Measurements from ENCODE around the gene SMIM38. TPM values are rescaled to one million over a fixed set of nuclear protein-coding genes. Genes with fewer than 3 reads are reported as not detected.

SMIM38 gene
- polyA plus RNA-seq, 4 donors: 0.32 to 1.9 (median 0.67) TPM

DNA sequence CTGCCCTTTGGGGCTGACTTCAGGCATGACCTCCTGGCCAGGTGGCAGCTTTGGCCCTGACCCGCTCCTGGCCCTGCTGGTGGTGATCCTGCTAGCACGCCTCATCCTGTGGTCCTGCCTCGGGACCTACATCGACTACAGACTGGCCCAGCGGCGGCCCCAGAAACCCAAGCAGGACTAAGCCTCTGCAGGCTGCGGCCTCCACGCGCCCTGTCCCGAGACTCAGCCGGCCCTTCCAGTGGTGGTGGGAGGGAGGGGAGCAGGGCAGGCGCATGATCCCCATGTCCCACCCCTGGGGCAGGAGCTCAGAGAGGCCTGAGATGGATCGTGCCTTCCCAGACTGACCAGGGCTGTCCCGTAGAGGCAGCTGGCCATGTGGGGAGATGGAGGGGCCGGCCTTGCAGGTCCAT is 2.1 kb downstream of the SMIM38 start:
- DNase-seq (ENCODE audit: low read depth in 4 of 4, low spot score in 3 of 4): no peak

- no peak for DNase-seq (ENCODE audit: low read depth in 4 of 4, low spot score in 3 of 4)
Observed at GRCh38 chr11:69158301-69159149, 2.8 kb downstream of the SMIM38 start.

DNA sequence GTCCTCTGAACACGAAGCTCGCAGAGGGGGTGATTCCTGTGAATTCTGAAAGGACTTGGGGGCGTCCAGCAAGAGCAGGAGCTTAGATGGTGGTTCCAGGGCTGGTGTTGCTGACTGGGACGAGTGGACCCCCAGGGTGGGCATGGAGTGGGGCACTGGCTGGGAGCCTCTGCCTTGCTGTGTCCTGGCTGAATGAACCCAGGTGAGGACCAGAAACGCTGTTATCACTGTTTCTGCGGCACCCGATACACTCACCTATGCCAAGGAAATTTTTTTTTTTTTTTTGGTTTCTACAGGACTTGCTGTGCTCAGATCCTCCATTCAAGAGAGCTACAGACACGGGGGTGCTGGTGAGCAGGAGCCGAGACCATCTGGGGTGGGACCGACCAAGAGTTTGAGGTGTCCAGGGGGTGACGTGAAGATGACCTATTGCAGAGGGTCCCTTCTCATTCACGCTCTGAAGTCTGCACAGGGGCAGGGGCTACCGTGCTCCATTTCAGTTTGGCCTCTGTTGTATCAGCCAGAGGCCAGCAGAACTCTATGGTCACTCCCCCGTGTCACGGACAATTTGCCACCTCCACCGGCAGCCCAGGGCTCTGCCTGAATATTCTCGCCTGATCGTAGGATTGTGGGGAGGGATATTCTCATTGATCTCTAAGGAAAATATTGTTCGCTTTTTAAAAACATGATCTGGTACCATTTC is 3.6 kb downstream of the SMIM38 start:
- DNase-seq (ENCODE audit: low read depth in 4 of 4, low spot score in 3 of 4): no peak

- no peak for DNase-seq (ENCODE audit: low read depth in 4 of 4, low spot score in 3 of 4)
Observed at GRCh38 chr11:69160296-69161116, 4.8 kb downstream of the SMIM38 start.

DNA sequence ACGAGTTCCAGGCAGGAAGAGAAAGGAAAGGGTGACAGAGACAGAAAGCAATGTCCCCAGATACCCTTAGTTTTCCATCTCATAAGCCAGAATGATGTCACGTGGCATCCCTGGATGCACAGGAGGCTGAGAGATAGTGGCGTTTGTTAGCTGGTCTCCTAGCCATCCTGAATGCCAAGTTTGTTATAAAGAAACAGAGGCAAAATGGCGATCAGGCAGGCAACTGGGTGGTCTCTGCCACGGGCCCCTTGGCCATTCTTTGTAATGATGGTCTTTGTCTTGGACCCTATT is 5.3 kb downstream of the SMIM38 start:
- DNase-seq (ENCODE audit: low read depth in 4 of 4, low spot score in 3 of 4): no peak

DNA sequence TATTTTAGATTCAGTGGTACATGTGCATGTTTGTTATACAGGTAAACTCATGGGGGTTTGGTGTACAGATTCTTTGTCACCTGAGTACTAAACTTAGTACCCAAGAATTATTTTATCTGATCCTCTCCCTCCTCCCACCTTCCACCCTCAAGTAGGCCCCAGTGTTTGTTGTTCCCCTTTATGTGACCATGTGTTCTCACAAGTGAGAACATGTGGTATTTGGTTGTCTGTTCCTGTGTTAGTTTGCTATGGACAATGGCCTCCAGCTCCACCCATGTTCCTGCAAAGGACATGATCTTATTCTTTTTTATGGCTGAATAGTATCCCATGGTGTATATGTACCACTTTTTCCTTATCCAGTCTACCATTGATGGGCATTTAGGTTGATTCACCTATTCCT is 6.8 kb downstream of the SMIM38 start:
- DNase-seq (ENCODE audit: low read depth in 4 of 4, low spot score in 3 of 4): no peak

GRCh38 chr11:69163842-69164241 is 8.1 kb downstream of the SMIM38 start:
- no peak for DNase-seq (ENCODE audit: low read depth in 4 of 4, low spot score in 3 of 4)

GRCh38 chr11:69164824-69165223 is 9.1 kb downstream of the SMIM38 start:
- no peak for DNase-seq (ENCODE audit: low read depth in 4 of 4, low spot score in 3 of 4)

GRCh38 chr11:69165775-69166174 is 10.0 kb downstream of the SMIM38 start:
- DNase-seq (ENCODE audit: low read depth in 4 of 4, low spot score in 3 of 4): no peak

DNA sequence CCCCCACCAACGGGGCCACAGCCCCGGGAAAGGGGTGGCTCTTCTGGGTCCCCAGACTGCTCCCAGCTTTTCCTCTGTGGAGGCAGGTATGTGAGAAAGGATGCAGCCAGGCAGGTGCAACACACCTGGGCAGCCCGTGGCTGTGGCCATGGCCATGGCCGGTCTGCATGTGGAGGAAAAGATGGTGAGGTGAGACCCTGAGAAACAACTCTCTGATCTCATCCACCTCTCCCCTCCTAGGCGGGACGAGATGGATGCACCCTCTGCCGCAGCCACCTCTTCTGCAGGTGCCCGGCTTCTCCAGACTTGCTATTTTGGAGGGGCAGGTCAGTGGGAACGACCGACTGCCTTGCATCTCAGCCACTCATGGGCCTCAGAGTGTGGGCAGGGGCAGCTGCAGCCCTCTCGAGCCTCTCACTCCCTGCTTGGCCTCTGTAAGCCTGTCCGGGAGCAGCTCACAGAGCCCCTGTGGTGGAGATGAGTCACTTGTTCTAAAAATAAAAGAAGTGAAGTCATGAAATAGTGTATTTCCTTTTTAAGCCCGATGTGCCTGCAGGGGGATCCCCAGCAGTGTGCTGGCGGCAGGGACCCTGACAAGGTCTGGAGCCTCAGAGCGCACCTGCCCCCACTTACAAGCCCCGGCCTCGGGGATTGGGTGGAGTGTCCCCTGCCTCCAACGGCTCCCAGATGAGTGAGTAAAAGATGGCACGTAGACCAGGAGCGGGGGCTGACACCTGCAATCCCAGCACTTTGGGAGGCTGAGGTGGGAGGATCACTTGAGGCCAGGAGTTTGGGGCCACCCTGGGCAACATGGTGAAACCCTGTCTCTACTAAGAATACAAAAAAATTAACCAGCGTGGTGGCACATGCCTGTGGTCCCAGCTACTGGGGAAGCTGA is 10.7 kb downstream of the SMIM38 start:
- DNase-seq (ENCODE audit: low read depth in 4 of 4, low spot score in 3 of 4): no peak

GRCh38 chr11:69167130-69167915 is 11.6 kb downstream of the SMIM38 start:
- DNase-seq (ENCODE audit: low read depth in 4 of 4, low spot score in 3 of 4): no peak

DNA sequence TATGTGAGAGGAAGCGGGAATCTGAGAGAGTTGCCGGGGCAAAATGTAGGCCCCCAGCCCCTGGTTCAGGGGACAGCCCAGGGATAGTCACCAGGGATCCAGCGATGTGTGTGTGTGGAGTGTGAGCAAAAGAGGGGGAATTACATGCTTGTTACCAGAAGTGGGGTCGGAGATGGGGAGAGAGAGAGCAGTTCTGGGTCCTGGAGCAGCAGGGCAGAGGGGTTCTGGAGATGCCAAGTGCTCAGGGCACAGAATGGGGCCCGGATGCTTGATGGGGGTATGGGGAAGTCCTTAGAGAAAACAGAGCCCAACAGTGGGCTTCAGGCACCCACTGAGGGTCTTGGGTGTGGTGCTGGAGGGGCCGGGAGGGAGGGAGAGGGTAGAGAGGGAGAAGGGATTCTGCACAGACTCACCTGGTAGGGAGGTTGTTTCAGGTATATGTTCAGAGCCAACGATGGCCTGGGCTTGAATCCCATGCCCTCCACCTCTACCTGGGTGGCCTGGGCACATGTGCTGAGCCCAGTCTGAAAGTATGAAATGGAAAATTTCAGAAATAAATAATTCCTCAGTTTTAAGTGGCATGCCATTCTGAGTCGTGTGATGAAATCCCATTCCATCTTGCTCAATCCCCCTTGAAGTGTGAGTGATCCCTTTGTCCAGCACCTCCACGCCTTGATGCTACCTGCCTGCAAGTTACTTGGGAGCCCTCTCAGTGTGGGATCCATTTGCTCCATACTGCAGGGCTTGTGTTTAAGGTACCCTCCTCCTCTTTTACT is 12.4 kb downstream of the SMIM38 start:
- DNase-seq (ENCODE audit: low read depth in 4 of 4, low spot score in 3 of 4): no peak

DNA sequence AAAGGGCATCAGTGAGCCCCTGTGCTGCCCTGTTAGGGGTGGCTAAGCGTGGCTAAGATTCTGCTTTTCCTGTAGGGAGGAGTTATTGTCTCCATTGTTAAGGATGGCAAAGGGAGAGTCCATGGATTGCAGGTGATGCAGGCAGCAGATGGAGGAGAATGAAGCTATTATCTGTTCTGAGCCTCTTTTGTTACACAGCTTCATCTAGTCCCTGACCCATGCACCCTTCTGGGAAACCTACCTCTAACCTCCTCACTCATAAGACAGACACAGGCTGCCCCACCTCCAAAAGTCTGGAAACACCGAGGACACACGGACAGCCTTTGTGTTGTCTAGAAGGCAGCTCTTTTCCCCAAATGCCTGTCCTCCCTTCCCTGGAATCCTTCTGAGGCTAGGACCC is 13.7 kb downstream of the SMIM38 start:
- no peak for DNase-seq (ENCODE audit: low read depth in 4 of 4, low spot score in 3 of 4)

DNA sequence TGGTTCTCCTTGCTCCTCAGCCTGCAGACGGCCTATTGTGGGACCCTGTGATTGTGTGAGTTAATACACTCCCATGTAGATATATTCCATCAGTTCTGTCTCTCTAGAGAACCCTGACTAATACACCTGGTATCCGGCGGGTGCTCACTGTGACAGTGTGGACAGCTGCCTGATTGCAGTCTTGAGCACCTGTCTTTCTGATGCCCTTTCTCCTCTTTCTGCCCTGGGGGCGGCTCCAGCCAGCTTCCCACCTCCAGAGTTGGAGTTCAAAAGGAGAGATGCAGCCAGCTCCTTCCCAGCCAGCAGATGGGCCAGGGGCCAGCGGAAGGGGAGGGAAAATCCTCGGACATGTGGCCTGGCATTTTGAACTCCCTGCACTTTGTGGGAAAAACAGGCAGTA is 15.0 kb downstream of the SMIM38 start:
- DNase-seq (ENCODE audit: low read depth in 4 of 4, low spot score in 3 of 4): no peak

DNA sequence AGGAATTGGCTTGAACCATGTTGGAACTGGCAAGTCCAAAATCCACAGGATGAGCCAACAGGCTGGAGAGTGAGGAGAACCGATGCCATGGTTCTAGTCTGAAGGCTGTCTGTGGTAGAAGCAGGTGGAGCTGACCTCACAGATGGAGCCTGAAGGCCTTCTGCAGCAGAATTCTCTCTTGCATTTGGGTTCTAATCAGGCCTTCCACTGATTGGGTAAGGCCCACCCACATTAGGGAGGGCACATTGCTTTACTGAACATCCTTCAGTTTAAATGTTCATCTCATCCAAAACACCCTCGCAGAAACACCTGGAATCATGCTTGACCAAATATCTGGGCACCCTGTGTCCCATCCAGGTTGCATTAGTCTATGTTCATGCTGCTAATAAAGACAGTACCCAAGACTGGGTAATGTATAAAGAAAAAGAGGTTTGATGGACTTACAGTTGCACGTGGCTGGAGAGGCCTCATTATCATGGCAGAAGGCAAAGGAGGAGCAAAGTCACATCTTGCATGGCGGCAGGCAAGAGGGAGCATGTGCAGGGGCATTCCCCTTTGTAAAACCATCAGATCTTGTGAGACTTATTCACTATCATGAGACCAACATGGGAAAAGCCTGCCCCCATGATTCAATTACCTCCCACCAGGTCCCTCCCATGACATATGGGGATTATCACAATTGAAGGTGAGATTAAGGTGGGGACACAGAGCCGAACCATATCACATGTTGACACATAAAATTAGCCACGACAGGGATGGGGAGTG is 15.9 kb downstream of the SMIM38 start:
- no peak for DNase-seq (ENCODE audit: low read depth in 4 of 4, low spot score in 3 of 4)

DNA sequence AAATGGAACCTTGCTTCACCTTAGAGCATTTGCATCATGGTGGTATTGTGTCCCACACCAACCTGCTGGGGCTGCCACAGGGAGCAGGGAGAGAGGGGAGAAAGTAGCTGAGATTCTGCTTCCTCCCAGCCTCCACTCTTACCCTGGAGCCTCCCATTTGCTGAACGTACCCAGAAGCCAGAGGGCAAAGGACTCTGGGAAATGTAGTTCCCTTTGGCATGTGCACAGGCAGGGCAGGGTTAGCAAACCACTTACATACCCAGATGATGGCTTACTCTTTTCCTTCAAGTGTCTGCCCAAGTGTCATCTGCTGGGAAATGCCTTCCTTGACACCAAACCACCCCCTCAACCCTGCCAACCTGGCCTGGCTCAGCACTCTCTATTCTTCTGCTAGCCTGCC is 16.9 kb downstream of the SMIM38 start:
- DNase-seq (ENCODE audit: low read depth in 4 of 4, low spot score in 3 of 4): no peak

DNA sequence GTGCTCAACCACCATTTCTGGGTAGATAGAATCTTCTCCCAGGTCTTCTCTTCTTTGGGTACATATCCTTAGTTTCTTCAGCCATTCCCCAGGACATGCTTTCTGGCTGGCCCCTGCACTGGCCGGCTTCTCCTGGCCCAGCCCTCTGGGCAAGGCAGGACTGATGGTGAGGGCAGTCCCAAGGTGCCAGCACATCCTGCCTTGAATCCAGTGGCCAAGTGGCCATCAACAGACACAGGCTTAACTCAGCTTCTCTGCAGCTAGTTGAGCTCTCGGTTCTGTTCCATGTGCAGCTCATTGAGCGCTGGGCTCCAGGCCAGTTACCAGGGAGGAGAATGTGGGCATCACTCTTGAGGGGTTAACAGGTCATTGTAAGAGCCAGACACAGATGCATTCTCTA is 17.6 kb downstream of the SMIM38 start:
- DNase-seq (ENCODE audit: low read depth in 4 of 4, low spot score in 3 of 4): no peak

GRCh38 chr11:69173925-69174581 is 18.3 kb downstream of the SMIM38 start:
- DNase-seq (ENCODE audit: low read depth in 4 of 4, low spot score in 3 of 4): no peak

All from left renal pelvis (tissue), 4 donors.